Stimulated activated CD4-positive, alpha-beta T cell treated with anti-CD3 and anti-CD28 coated beads, Interleukin-12 subunit alpha, Interleukin-12 subunit beta, amount 100 ng/mL, for 4 hours (primary cell): ENCODE results near the gene MASP1.

Experiments
- DNase-seq: peaks from one replicate; pipeline ENCODE4 v3.0.0-alpha.2; 2020

Gene MASP1

GRCh38 chr3:187291512-187292132, at the start of gene MASP1:
Gene MASP1, minus strand, starts transcription at chr3:187291737. Its CDS starts 105 bp downstream, at chr3:187291632.
- no peak for DNase-seq

- DNase-seq, result no peak
Measured at GRCh38 chr3:187340578-187340977, 49.0 kb upstream of the MASP1 start.

- no peak for DNase-seq
Measured at GRCh38 chr3:187336322-187336721, 44.8 kb upstream of the MASP1 start.

- DNase-seq, result no peak
Measured at GRCh38 chr3:187334904-187335303, 43.4 kb upstream of the MASP1 start.

GRCh38 chr3:187328691-187329090, 37.2 kb upstream of the MASP1 start:
- no peak for DNase-seq

GRCh38 chr3:187327845-187328244, 36.3 kb upstream of the MASP1 start:
- no peak for DNase-seq

- DNase-seq, result no peak
Measured at GRCh38 chr3:187325632-187326031, 34.1 kb upstream of the MASP1 start.

- no peak for DNase-seq
Measured at GRCh38 chr3:187323091-187323490, 31.6 kb upstream of the MASP1 start.

GRCh38 chr3:187322291-187322690, 30.8 kb upstream of the MASP1 start:
- DNase-seq, result no peak

GRCh38 chr3:187321766-187322165, 30.2 kb upstream of the MASP1 start:
- no peak for DNase-seq

- DNase-seq, result peak; percentile 47
Measured at GRCh38 chr3:187319699-187320302, 28.3 kb upstream of the MASP1 start.

GRCh38 chr3:187318819-187319616, 27.5 kb upstream of the MASP1 start:
- DNase-seq, result peak; percentile 13

- no peak for DNase-seq
Measured at GRCh38 chr3:187315872-187316271, 24.3 kb upstream of the MASP1 start.

GRCh38 chr3:187314176-187314575, 22.6 kb upstream of the MASP1 start:
- no peak for DNase-seq

GRCh38 chr3:187310954-187311470, 19.5 kb upstream of the MASP1 start:
- no peak for DNase-seq

GRCh38 chr3:187310226-187310625, 18.7 kb upstream of the MASP1 start:
- DNase-seq, result no peak

GRCh38 chr3:187305881-187306280, 14.3 kb upstream of the MASP1 start:
- no peak for DNase-seq

- DNase-seq, result no peak
Measured at GRCh38 chr3:187299611-187300010, 8.1 kb upstream of the MASP1 start.

- no peak for DNase-seq
Measured at GRCh38 chr3:187296911-187297310, 5.4 kb upstream of the MASP1 start.

GRCh38 chr3:187296058-187296457, 4.5 kb upstream of the MASP1 start:
- no peak for DNase-seq

GRCh38 chr3:187295316-187296034, 3.9 kb upstream of the MASP1 start:
- DNase-seq, result no peak

GRCh38 chr3:187293516-187294430, 2.2 kb upstream of the MASP1 start:
- no peak for DNase-seq
